H1 (cell line): ENCODE data around the gene MRPL42. TPM values are rescaled to one million over a fixed set of nuclear protein-coding genes. Genes with fewer than 3 reads are reported as not detected.

ENCODE experiments used
- ASH2L ChIP-seq: fragments of 200-600, 300-600 bp; sonication (generic); IDR thresholded peaks from one replicate; pipeline ENCODE4 v1.7.1; 2017; ENCODE audit warnings: low read length
- BRCA1 ChIP-seq: IDR thresholded peaks from 2 replicates; pipeline ENCODE4 v1.6.1; 2012; ENCODE audit warnings: low read depth, low read length, improper control_type of control experiment
- EZH2 ChIP-seq: fragments of 200-600 bp; sonication (generic); IDR thresholded peaks from 2 replicates; pipeline ENCODE4 v1.7.1; 2012; ENCODE audit warnings: low read depth, mild to moderate bottlenecking, moderate library complexity, low read length, inconsistent platforms; ENCODE audit not compliant: severe bottlenecking
- HDAC2 ChIP-seq, 2 experiments: fragments of 300-600 bp in 1 of 2; sonication (generic) in 1 of 2; IDR thresholded peaks; 2 replicates each; pipeline ENCODE4 v1.6.1; 2011 to 2012; ENCODE audit warnings: low read depth in 2 of 2, low read length in 2 of 2, mild to moderate bottlenecking in 2 of 2, moderate library complexity in 2 of 2, borderline replicate concordance in 1 of 2, inconsistent platforms in 1 of 2
- NANOG ChIP-seq: IDR thresholded peaks from 2 replicates; pipeline ENCODE4 v1.6.1; 2011; ENCODE audit warnings: low read length, low read depth, mild to moderate bottlenecking, inconsistent platforms; ENCODE audit not compliant: insufficient read depth, poor library complexity, severe bottlenecking
- POLR2A ChIP-seq, 2 experiments: IDR thresholded peaks; 1 replicate in 1 of 2; 2 replicates in 1 of 2; pipeline ENCODE4 v1.6.1; 2011; ENCODE audit warnings: low read depth in 2 of 2, low read length in 2 of 2, mild to moderate bottlenecking in 2 of 2; ENCODE audit errors: control extremely low read depth in 1 of 2
- RAD21 ChIP-seq, 2 experiments: IDR thresholded peaks in 1 of 2; conservative IDR thresholded peaks in 1 of 2; 2 replicates each; pipeline ENCODE4 v1.6.1; 2011; ENCODE audit warnings: low read depth in 2 of 2, low read length in 2 of 2, improper control_type of control experiment in 1 of 2, inconsistent platforms in 1 of 2, mild to moderate bottlenecking in 1 of 2, moderate library complexity in 1 of 2
- SP2 ChIP-seq: IDR thresholded peaks from 2 replicates; pipeline ENCODE4 v1.6.1; 2012; ENCODE audit warnings: mild to moderate bottlenecking, low read length, inconsistent platforms
- ZNF274 ChIP-seq: IDR thresholded peaks from 2 replicates; pipeline ENCODE4 v1.7.0; 2012; ENCODE audit warnings: low read length, borderline replicate concordance; ENCODE audit errors: extremely low read depth
- polyA plus RNA-seq, 7 experiments: library from polyadenylated mRNA; depleted of rRNA in 3 of 7; stranded (reverse) in 5 of 7; unstranded in 2 of 7; fragments of >200 nt in 5 of 7; fragments of 200-250 nt in 2 of 7; gene quantifications; 1 replicate in 5 of 7; 2 replicates in 1 of 7; 4 replicates in 1 of 7; pipeline versions ENCODE4 v1.2.1 to v1.2.3, GENCODE V29; 2011 to 2013; ENCODE audit warnings: missing spikeins in 2 of 7, mixed read lengths in 2 of 7
- total RNA-seq: library from RNA; stranded (reverse); fragmentation: NEBNext Ultra II Directional; extraction: Animal tissue kit (Norgen Biotek cat#: 25700); gene quantifications from 2 replicates; pipeline ENCODE4 v1.2.1, GENCODE V29; 2021

The MRPL42 gene
- total and polyA plus RNA-seq, 2 of the 8 experiments (the other 6 are each of a cell fraction or from before 2014, with no cell fraction given), result 110 to 176 TPM

DNA sequence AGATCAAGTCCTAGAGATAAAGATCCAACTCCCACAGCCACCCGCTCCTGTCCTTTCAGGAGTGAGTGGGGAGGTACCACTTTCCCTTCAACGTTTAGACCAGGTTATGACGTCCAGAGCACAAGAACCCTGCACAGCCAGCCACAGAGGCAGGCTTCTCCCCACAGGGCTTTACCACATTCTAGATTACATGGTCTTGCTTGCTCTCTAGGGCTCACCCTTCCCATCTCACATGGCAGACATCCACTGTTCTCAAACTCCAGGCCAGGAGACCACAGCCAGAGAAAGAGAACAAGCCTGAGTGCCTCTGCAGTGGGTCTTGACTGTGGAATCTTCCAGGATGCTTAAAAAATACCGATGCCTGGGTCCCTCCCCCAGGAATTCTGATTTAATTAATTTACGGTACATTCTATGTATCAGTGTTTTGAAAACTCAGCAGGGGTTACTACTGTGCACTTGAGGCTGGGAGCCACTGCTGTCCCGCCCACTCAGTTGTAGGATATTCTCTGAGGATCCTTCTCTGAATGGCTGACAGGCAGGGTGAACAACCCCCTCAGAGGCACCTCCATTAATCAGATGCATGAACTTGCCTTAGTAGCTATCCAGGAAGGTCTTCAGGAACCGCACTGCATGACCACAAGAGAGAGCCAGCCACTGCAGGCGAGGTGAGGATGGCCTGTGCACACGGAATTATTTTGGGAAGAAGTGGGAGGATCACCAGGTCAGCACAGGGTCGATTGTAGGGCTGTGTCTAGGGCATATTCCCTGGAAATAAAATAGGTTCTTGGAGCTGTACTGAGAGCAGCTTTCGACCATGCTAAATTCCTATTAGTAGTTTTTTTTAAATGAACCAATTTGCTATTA lies 83.7 kb downstream of the MRPL42 start (continued):
- no peak for TF ChIP-seq ZNF274
- peak; percentile 25 to 34; a peak in 2 of 4 replicates for TF ChIP-seq RAD21 (IDR thresholded peaks at IDR 0.05 in 1 of 2, conservative IDR thresholded peaks at IDR 0.05 in 1 of 2; ENCODE audit: low read depth in 2 of 2, low read length in 2 of 2)
- no peak for TF ChIP-seq POLR2A (IDR thresholded peaks at IDR 0.05; ENCODE audit: control extremely low read depth in 1 of 2, low read depth in 2 of 2, low read length in 2 of 2)
- TF ChIP-seq BRCA1, result no peak
- TF ChIP-seq ASH2L, result no peak
- no peak for TF ChIP-seq NANOG
- no peak for TF ChIP-seq SP2
- TF ChIP-seq EZH2, result no peak
- no peak for TF ChIP-seq HDAC2 (IDR thresholded peaks at IDR 0.05; ENCODE audit: borderline replicate concordance in 1 of 2, low read depth in 2 of 2, low read length in 2 of 2)
- TF ChIP-seq, all 59 proteins: peak for 2
